Panc1 (cell line): Measurements from ENCODE around the gene CALM1. TPM values are rescaled to one million over a fixed set of nuclear protein-coding genes. Genes with fewer than 3 reads are reported as not detected.

ENCODE experiments used
- ATAC-seq: fragments of 200-7000 bp; cut with Tn5 transposase; 2 replicates; pipeline ENCODE4 v1.9.1; 2020; ENCODE audit warnings: mild to moderate bottlenecking, moderate library complexity
- BruUV-seq: library from RNA; stranded (reverse); fragments of 400-500 nt; replicated peaks from 2 replicates; lab custom pipeline; 2021; lab: Mats Ljungman, UMichigan
- CTCF ChIA-PET: fragments of 300-600 bp; sonication (Branson Sonifier 250); formaldehyde crosslinking; loops from one replicate; lab custom pipeline; 2022; ENCODE audit warnings: antibody characterized with exemption; lab: Charles Lee
- POLR2A ChIA-PET: fragments of 300-600 bp; sonication (Branson Sonifier 250); formaldehyde crosslinking; loops from one replicate; lab custom pipeline; 2022; ENCODE audit warnings: antibody characterized with exemption; lab: Charles Lee
- DNase-seq: peaks from one replicate; pipeline ENCODE4 v3.0.0-alpha.2; 2010; ENCODE audit warnings: low read depth, low spot score
- H3K27ac ChIP-seq: 2 replicates; pipeline ENCODE4 v1.5.1; 2011; ENCODE audit warnings: mild to moderate bottlenecking, low read length, inconsistent platforms
- H3K27me3 ChIP-seq: fragments of 200-500 bp; sonication (Bioruptor generic); 2 replicates; pipeline ENCODE4 v1.6.0; 2014; ENCODE audit warnings: low read length, inconsistent platforms; ENCODE audit not compliant: control insufficient read depth, insufficient read depth
- H3K36me3 ChIP-seq: fragments of 200-500 bp; sonication (Bioruptor generic); 2 replicates; pipeline ENCODE4 v1.5.1; 2014; ENCODE audit warnings: inconsistent platforms, mild to moderate bottlenecking, low read length, moderate library complexity; ENCODE audit not compliant: control insufficient read depth, insufficient read depth
- H3K4me1 ChIP-seq: 2 replicates; pipeline ENCODE4 v1.5.1; 2011; ENCODE audit warnings: inconsistent platforms, mild to moderate bottlenecking, low read length, moderate library complexity; ENCODE audit not compliant: control insufficient read depth, insufficient read depth
- H3K4me3 ChIP-seq, 2 experiments: 2 replicates each; pipeline ENCODE4 v1.5.1; 2011 to 2012; ENCODE audit warnings: low read depth in 2 of 2, low read length in 2 of 2, mild to moderate bottlenecking in 2 of 2, inconsistent platforms in 1 of 2, moderate library complexity in 1 of 2
- H3K9me3 ChIP-seq: fragments of 200-500 bp; sonication (Bioruptor generic); 2 replicates; pipeline ENCODE4 v1.5.1; 2014; ENCODE audit warnings: low read depth, mild to moderate bottlenecking, inconsistent platforms, low read length, moderate library complexity; ENCODE audit not compliant: control insufficient read depth, insufficient read depth
- CTCF ChIP-seq: fragments of 450-650 bp; IDR thresholded peaks from 2 replicates; pipeline ENCODE4 v1.5.1; 2017; ENCODE audit warnings: mild to moderate bottlenecking
- POLR2AphosphoS5 ChIP-seq: IDR thresholded peaks from 2 replicates; pipeline ENCODE4 v1.6.1; 2012; ENCODE audit warnings: mild to moderate bottlenecking, low read depth, low read length, moderate library complexity
- REST ChIP-seq, 2 experiments: IDR thresholded peaks; 2 replicates each; pipeline ENCODE4 v1.6.1; 2011 to 2012; ENCODE audit warnings: low read depth in 2 of 2, control low read depth in 1 of 2, low read length in 1 of 2, mild to moderate bottlenecking in 1 of 2, moderate library complexity in 1 of 2; ENCODE audit not compliant: insufficient read depth in 1 of 2
- SIN3A ChIP-seq: IDR thresholded peaks from 2 replicates; pipeline ENCODE4 v1.6.1; 2012; ENCODE audit warnings: low read depth, mild to moderate bottlenecking, low read length, moderate library complexity, borderline replicate concordance; ENCODE audit not compliant: insufficient read depth
- TCF7L2 ChIP-seq: IDR thresholded peaks from 2 replicates; pipeline ENCODE4 v1.6.1; 2011; ENCODE audit warnings: mild to moderate bottlenecking, low read depth, low read length, inconsistent platforms
- in situ Hi-C: cut with HindIII; loops from 2 replicates; pipeline ENCODE4 v1.10.0; 2016; ENCODE audit warnings: low sequenced_read_pairs, low pct_unique_long_range_greater_than_20kb
- intact Hi-C: fragments of 100-400 bp; cut with micrococcal nuclease; formaldehyde crosslinking; loops from one replicate; pipeline ENCODE4 v1.10.0; 2022; ENCODE audit not compliant: unreplicated experiment
- total RNA-seq: library from RNA; stranded (reverse); gene quantifications from one replicate; pipeline ENCODE4 v1.2.1, GENCODE V29; 2021; ENCODE audit not compliant: unreplicated experiment

CALM1 gene
- total RNA-seq, 1 experiment from 2014 or later, result 182 TPM

GRCh38 chr14:90405755-90406154, 8.9 kb downstream of the CALM1 start:
- no peaks in the 10 kb centered on the region for H3K27me3 ChIP-seq
- no peak overlapping the region for H3K27ac ChIP-seq
- no peak overlapping the region for H3K4me3 ChIP-seq
- H3K4me1 ChIP-seq, result peaks cover 4% of the 10 kb centered on the region; the same call in 1 of the 2 replicates
- in situ Hi-C loops (no loop called here), intact Hi-C loops (loop anchor here (5.0 to 10.0 kb wide), 2 partner anchors 109 to 282 kb away; no protein-coding TSS in a partner anchor)
- ChIA-PET CTCF (no interaction called here), POLR2A (interaction anchor here (0.6 kb wide), 1 partner anchor 1055 kb away, joined by 4 read pairs; no protein-coding TSS in a partner anchor)
- TF ChIP-seq CTCF (no peak), SIN3A (no peak), REST (IDR thresholded peaks at IDR 0.05; ENCODE audit: insufficient read depth in 1 of 2, low read depth in 2 of 2, low read length in 1 of 2) (no peak), POLR2AphosphoS5 (no peak), TCF7L2 (no peak)
- DNase-seq (no peak), ATAC-seq (no peak)
- H3K36me3 ChIP-seq, result peaks cover 30% of the 10 kb centered on the region
- BruUV-seq, result no TSS peak
- H3K9me3 ChIP-seq, result no peaks in the 10 kb centered on the region

- DNase-seq (no peak), ATAC-seq (no peak)
- CTCF ChIA-PET, result no interaction called here
- no TSS peak for BruUV-seq
- in situ Hi-C loops (no loop called here), intact Hi-C loops (loop anchor here (5.0 to 10.0 kb wide), 2 partner anchors 108 to 281 kb away; no protein-coding TSS in a partner anchor)
- Histone ChIP-seq H3K27me3 (no peaks in the 10 kb centered on the region), H3K27ac (no peak overlapping the region), H3K36me3 (peaks cover 27% of the 10 kb centered on the region), H3K4me3 (no peak overlapping the region), H3K9me3 (no peaks in the 10 kb centered on the region), H3K4me1 (peaks cover 4% of the 10 kb centered on the region; the same call in 1 of the 2 replicates)
- TF ChIP-seq CTCF, result no peak
- no peak for TF ChIP-seq REST (IDR thresholded peaks at IDR 0.05; ENCODE audit: insufficient read depth in 1 of 2, low read depth in 2 of 2, low read length in 1 of 2)
- TF ChIP-seq POLR2AphosphoS5, result no peak
- TF ChIP-seq SIN3A, result no peak
- TF ChIP-seq TCF7L2, result no peak
- POLR2A ChIA-PET, result interaction anchor here (0.6 kb wide), 1 partner anchor 1056 kb away, joined by 4 read pairs; no protein-coding TSS in a partner anchor
Measured at GRCh38 chr14:90406384-90406798, 9.6 kb downstream of the CALM1 start.
